NCI-H2196 (cell line): Measurements from ENCODE around the gene SPEM1.

Experiments
- DNase-seq: peaks from one replicate; lab custom pipeline; 2025; ENCODE audit not compliant: unreplicated experiment; lab: John Stamatoyannopoulos, UW

SPEM1 gene

DNA sequence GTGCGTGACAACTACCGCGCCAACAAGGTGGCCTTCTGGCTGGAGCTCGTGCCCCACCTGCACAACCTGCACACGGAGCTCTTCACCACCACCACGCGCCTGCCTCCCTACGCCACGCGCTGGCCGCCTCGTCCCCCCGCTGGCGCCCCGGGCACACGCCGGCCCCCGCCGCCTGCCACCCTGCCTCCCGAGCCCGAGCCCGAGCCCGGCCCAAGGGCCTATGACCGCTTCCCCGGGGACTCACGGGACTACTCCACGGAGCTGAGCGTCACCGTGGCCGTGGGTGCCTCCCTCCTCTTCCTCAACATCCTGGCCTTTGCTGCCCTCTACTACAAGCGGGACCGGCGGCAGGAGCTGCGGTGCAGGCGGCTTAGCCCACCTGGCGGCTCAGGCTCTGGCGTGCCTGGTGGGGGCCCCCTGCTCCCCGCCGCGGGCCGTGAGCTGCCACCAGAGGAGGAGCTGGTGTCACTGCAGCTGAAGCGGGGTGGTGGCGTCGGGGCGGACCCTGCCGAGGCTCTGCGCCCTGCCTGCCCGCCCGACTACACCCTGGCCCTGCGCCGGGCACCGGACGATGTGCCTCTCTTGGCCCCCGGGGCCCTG, 3.0 kb upstream of the SPEM1 start:
- no peak for DNase-seq

DNA sequence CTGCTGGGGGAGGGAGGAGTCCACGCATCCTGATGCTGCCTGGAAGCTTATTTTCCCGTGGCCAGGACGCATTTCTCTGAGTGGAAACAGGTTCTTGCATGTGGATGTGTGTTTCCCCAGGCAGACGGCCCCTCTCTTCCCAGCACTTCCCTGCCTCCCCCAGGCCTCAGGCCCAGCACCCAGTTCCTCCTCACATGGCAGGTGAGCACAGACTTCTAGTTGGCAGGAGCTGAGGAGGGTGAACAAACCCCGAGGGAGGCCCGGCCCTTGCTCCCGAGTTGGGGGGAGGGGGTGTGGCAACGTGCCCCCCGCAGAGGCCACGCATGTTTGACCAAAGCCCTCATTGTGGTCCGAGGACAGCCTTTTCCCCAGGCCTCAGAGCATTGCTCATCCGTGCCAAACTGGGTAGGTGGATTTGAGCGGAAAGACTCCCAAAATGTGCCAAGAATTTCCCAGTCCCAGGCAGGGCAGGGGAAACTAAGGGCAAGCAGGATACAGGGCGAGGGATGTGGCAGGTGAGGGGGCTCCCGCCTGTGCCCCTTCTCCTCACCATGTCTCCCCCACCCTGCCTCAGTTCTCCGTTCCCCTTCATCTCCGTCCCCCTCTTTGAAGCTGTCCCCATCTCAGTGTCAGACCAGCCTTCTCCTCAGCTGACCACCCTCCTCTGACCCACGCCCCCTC, 1.5 kb upstream of the SPEM1 start:
- no peak for DNase-seq

DNA sequence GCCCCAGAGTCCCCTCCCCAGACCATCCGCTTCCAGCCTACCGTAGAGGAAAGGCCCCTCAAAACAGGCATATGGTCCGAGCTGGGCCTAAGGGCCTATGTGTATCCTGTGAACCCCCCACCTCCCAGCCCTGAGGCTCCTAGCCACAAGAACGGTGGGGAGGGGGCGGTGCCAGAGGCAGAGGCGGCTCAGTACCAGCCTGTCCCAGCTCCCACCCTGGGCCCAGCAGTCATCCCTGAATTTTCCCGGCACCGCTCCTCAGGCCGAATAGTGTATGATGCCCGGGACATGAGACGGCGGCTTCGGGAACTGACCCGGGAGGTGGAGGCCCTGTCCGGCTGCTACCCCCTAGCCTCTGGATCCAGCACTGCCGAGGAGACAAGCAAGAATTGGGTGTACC, 1.1 kb downstream of the SPEM1 start:
- no peak for DNase-seq

DNA sequence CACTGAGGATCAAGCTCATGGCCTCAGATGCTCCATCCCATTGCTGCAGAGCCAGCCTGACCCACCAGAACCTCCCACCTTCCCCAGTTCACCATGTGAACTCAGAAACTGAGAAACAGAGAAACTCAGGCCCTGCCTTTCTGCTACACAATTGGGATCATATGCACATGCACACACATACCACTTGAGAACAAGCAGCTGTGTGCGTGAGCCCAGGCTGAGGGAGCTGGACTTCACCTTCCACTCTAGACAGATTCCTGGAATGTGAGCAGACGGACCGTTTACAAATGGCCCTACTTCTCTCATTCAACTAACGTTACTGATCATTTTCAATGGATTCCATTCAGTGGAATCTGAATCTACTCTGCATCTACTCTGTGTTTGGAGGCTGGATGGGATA, 3.6 kb downstream of the SPEM1 start:
- DNase-seq, result no peak

DNA sequence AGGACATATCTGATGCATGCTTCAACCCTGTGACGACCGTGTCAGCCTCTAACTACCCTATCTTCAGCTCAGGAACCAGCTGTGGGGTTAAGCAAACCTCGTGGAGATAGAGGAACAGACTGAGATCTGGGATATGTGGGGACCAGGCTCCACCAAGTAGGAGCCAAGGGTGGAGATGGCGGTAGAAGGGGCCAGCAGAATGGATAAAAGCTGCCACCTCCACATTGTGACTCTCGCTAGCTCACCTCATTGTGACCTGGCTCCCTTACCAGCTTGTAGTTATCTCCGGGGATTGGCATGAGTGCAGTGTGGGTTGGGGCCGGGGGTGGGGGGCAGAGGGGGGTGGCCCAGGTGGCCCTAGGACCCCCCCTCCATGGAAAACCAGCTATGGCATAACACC, 5.2 kb downstream of the SPEM1 start, which contains the start of gene SPEM2:
Gene SPEM2 (plus strand): TSS at position 301 of the 400 bp plus-strand sequence. CDS start 73 bp downstream, at position 374.
- DNase-seq, result no peak

DNA sequence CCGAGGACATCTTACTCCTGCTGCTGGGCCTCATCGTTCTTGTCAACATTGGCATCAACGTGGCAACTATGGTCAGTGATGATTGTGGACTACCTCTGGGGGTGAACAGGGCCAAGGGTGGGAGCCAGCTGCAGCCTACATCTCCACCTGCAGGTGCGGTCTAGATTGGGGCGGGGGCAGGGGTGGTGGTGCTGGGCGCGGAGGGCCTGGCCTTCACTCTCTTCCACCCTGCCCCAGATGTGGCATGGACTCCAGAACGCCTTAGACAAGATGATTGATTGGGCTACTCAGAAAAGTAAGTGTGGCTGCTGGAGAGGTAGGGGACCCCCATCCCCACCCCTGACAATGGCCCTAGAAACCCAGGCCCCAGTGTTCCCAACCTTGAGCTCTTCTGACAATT, 5.6 kb downstream of the SPEM1 start:
- DNase-seq, result no peak

DNA sequence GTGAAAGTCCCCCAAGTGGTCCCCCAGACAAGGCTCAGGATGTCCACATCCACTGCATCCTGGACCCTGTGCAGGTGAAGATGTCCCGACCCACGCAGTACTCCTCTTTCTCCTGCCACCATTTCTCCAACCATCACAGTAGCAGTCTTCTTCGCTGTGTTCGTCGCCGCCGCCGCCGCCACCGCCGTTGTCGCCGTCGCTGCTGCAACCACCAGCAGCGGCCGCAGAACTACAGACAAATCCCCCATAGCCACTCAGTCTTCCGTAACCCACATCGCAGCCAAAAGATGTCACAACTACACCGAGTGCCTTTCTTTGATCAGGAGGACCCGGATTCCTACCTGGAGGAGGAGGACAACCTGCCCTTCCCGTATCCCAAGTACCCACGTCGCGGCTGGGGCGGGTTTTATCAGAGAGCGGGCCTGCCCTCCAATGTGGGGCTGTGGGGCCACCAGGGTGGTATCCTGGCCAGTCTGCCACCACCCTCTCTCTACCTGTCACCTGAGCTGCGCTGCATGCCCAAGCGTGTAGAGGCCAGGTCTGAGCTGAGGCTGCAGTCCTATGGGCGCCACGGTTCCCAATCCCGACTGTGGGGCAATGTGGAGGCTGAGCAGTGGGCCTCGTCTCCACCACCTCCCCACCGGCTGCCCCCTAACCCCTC, 6.2 kb downstream of the SPEM1 start:
- DNase-seq, result no peak

DNA sequence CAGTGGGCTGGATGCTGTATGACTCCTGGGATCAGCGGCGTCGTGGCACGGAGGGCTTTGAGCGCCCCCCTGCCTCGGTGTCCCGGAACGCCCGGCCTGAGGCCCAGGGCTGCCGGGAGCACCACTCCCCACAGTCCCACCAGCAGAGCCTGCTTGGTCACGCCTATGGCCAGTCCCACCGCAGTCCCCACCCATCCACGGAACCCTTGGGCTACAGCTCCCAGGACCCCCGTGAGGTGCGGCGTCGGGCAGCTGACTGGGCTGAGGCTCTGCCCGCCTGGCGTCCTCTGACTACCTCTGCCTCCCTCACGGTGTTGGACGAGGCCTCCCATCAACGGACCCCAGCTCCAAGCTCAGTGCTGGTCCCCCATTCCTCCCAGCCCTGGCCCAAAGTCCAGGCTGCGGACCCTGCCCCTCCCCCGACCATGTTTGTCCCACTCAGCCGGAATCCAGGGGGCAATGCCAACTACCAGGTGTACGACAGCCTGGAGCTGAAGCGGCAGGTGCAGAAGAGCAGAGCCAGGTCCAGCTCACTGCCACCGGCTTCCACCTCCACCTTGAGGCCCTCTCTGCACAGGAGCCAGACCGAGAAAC, 6.9 kb downstream of the SPEM1 start:
- no peak for DNase-seq

DNA sequence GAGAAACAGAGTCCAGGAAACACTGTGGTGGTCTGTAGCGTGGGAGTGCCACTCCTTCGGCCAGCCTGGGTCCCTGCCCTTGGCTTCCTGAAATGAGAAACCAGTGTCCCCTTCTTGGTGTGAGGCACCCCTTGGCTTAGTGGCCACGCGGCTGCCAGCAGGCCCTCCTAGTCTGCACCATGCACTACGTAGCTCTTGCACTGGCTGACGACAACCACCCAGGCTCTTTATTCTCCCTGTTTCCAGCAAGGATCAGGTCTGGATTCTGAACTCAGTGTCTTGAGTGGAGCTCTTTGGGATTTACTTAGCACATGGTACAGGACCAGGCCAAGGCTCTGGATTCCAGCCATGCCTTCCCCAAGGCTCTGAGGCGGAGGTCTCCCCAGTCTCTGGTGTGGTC, 7.4 kb downstream of the SPEM1 start:
- no peak for DNase-seq

DNA sequence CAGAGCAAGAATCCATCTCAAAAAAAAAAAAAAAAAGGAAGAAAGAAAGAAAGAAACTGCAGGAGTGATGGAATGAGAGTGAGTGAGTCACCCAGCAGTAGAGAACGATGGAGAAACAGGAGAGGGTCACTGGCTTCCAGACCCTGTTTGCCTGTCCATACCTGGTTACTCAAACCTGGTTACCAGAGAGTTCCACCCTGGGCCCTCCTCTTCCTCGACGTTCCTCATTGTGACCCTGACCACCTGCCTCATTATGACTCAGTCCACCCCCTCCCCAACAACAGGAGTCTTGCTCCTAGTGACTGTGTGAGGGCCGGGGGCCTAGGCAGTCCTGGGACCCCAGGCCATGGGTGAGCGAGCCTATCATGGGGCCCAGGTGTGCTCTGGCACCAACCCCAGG, 8.4 kb downstream of the SPEM1 start, which contains the start of gene SPEM3:
Gene SPEM3 (plus strand): TSS at position 301 of the 400 bp plus-strand sequence. CDS start 46 bp downstream, at position 347.
- no peak for DNase-seq

DNA sequence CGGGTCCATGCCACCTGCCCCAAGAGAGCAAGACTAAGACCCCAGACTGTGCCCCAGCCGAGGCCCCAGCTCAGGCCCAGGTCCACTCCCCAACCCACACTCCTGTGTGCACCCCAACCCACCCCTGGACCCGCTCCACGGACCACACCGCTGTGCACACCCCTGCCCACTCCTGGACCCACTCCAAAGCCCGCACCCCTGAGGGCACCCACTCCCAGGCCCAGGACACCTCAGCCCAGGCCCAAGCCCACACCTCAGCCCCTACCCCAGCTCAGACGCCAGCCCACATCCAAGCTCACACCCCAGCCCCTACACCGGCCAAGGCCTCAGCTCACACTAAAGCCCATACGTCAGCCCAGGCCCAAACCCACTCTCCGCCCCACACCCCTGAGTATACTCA, 9.6 kb downstream of the SPEM1 start:
- DNase-seq, result no peak

DNA sequence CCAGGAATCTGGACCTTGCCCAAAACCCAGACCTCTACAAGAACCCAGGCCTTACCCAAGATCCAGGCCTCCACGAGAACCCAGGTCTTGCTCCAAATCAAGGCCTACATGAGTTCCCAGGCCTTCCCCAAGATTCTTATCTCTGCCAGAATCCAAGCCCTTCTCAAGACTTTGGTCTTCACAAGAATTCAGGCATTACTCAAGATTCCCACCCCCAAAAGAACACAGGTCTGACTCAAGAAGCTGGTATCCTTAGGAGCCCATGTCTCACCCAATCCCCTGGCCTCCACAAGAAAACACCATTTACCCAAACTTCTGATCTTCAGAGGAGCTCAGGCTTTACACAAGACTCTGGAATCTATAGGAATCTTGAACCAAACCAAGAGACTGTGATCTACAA, 11.1 kb downstream of the SPEM1 start:
- DNase-seq, result no peak

DNA sequence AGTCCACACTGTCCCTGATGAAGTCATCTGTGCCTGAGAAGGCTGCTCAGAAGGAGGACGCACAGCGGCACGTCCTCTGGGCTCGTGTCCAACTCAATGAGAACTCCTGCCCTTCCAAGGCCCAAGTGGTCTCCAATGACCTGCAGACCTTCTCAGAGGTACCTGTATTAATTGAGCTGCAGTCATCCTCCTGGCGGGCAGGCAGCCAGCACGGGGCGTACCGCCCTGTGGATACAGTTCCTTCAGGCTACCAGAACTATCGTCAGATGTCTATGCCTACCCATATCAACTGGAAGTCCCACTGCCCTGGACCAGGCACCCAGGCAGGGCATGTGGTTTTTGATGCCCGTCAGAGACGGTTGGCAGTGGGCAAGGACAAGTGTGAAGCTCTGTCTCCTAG, 12.2 kb downstream of the SPEM1 start:
- DNase-seq, result no peak

DNA sequence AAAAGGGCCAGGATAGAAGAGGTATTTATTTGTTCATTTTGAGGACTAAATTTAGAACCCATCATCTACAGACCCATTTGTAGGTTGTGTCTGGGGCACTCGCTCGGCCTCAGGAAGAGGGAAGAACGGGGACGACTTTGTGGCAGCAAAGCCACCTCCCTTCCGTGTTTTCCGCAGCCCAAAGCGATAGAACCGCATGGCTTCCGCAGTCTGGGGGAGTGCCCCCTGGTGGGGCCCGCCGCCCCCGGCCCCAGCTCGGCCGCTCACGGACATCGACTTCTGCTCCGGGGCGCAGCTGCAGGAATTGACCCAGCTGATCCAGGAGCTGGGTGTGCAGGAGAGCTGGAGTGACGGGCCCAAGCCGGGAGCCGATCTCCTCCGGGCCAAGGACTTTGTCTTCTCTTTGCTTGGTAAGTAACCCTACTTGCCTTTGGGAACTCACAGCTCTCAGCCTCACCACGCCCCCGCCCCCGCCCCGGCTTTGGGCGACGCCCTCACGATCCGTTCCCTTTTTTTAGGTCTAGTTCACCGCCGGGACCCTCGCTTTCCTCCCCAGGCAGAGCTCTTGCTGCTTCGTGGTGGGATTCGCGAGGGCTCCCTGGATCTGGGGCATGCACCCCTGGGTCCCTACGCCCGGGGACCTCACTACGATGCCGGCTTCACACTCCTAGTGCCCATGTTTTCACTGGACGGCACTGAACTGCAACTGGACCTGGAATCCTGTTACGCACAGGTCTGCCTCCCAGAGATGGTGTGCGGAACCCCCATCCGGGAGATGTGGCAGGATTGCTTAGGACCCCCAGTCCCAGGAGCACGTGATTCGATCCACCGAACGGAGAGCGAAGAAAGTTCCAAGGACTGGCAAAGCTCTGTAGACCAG, 15.8 kb downstream of the SPEM1 start:
- DNase-seq, result peak; percentile 12

DNA sequence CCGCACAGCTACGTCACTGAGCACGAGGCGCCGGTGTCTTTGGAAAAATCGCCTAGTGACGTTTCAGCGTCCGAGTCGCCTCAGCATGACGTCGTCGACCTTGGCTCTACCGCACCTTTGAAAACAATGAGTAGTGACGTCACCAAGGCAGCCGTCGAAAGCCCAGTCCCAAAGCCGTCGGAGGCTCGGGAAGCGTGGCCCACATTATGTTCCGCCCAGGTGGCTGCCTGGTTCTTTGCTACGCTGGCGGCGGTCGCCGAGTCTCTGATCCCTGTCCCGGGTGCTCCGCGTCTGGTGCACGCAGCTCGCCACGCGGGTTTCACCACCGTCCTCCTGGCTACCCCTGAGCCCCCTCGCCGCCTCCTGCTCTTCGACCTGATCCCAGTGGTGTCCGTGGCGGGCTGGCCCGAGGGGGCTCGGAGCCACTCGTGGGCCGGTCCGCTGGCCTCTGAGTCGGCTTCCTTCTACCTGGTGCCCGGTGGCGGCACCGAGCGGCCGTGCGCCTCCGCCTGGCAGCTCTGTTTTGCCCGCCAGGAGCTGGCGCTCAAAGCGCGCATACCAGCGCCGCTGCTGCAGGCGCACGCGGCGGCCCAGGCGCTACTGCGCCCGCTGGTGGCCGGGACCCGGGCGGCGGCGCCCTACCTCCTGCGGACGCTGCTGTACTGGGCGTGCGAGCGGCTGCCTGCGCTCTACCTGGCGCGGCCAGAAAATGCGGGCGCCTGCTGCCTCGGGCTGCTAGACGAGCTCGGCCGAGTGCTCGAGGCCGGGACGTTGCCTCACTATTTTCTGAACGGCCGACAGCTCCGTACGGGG, 16.6 kb downstream of the SPEM1 start:
- DNase-seq, result peak; percentile 81

DNA sequence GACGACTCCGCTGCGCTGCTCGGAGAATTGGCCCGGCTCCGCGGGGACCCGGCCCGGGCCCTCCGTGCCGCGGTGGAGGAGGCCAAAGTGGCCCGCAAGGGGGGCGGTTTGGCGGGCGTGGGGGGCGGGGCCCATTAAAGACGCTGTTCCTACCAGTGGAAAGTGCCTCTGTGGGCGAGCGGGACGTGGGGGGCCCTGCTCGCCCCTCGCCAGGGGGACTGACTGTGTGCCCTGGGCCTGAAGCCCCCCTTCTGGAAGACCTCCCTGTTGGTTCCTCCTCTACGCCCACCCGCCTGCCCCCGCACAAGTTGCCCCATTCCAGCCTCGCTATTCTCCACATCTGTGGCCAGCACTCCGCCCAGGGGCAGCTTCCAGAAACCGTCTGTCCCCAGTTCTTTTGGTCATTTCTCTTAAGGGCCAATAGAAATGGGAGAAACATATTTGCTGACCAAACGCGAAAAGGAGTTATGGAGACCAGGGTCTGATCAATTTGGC, 17.3 kb downstream of the SPEM1 start:
- no peak for DNase-seq

DNA sequence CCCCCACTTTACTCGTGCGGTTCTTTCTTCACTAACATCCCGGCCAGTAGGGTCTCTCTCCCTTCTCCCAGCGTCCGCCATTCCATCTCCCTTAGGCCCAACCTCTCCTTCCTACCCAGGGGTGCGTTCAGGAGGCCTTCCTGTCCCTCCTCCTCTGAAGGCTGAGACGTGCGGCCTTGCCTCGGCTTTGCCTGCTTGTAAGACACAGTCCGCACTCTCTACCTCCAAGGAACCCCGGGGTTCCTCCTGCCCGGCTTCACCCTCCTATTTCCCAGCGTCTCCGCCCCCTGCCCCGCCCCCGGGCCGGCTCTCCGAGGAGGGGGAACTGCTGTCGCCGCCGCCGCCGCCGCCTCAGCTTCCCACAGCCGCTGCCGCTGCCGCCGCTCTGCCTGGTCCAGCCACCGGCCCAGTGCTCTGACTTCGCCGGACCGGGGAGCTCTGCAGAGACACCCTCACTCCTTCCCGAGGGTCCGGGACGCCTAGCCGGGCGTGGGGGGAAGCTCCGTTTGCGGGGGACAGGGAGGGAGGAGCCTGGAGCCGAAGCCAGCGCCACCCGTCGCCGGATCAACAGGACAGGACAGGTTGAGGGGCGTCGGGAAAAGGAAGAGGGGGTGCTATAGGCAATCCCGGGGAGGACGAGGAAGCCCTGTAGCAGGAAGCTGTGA, 18.0 kb downstream of the SPEM1 start:
- no peak for DNase-seq

DNA sequence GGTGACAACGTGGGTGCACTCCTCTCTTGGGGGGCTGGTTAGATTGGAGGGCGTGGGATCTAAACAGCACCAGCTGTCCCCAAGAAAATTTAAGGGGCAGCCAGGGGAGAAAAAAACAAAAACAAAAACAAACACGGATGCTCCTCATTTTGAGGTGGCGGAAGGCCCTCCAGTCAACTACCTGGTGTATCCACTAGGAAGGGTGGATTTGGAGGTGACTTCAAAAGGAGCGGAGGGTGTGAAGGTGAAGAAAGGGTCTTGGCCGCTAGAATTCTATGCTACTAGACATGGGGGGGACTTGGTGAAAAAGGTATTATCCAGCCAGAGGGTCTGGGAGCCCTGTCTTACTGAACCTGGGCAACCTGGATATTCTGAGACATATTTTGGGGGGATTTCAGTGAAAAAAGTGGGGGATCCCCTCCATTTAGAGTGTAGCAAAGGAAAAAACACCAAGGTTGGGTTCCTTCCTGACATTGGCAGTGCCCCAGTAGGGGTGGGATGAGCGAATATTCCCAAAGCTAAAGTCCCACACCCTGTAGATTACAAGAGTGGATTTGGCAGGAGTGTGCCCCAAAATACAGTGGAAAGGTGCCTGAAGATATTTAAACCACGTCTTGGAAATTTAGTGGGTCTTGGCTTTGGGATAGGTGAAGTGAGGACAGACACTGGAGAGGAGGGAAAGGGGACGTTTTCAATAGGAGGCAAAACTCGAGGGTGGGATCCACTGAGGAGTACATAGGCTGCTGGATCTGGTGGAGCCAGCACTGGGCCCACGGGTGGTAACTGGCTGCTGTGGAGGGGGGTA, 18.7 kb downstream of the SPEM1 start:
- DNase-seq, result no peak
